WTC11 (cell line): ENCODE measurements around the gene MYL3. TPM values are rescaled to one million over a fixed set of nuclear protein-coding genes. Genes with fewer than 3 reads are reported as not detected.

Source experiments
- ARID4B ChIP-seq: sonication (generic); formaldehyde crosslinking; IDR thresholded peaks from 2 replicates; pipeline ENCODE4 v1.8.0; 2023; ENCODE audit warnings: missing genetic modification reagents, mild to moderate bottlenecking, borderline replicate concordance
- ATF3 ChIP-seq: sonication (generic); formaldehyde crosslinking; conservative IDR thresholded peaks from 2 replicates; pipeline ENCODE4 v1.8.1; 2022; ENCODE audit warnings: mild to moderate bottlenecking, missing genetic modification reagents
- ATF6 ChIP-seq: sonication (generic); formaldehyde crosslinking; IDR thresholded peaks from 2 replicates; pipeline ENCODE4 v1.8.1; 2023; ENCODE audit warnings: mild to moderate bottlenecking, missing genetic modification reagents
- FOXP1 ChIP-seq: sonication (generic); formaldehyde crosslinking; IDR thresholded peaks from 2 replicates; pipeline ENCODE4 v1.8.0; 2022; ENCODE audit warnings: missing genetic modification reagents, mild to moderate bottlenecking, moderate library complexity, borderline replicate concordance
- GTF2I ChIP-seq: fragments of 250-450 bp; sonication (Bioruptor Pico); conservative IDR thresholded peaks from 2 replicates; pipeline ENCODE4 v1.4.0; 2021; ENCODE audit warnings: mild to moderate bottlenecking
- IRF2 ChIP-seq: sonication (generic); formaldehyde crosslinking; IDR thresholded peaks from 2 replicates; pipeline ENCODE4 v1.8.0; 2022; ENCODE audit warnings: low read depth, missing genetic modification reagents, borderline replicate concordance
- JAZF1 ChIP-seq: fragments of 250-450 bp; sonication (Bioruptor Pico); IDR thresholded peaks from 2 replicates; pipeline ENCODE4 v1.9.0; 2021; ENCODE audit warnings: moderate library complexity, mild to moderate bottlenecking, inconsistent platforms
- NFYB ChIP-seq: sonication (generic); formaldehyde crosslinking; conservative IDR thresholded peaks from 2 replicates; pipeline ENCODE4 v1.8.0; 2022; ENCODE audit warnings: low read depth, missing genetic modification reagents
- OVOL2 ChIP-seq: fragments of 250-450 bp; sonication (Bioruptor Pico); IDR thresholded peaks from 2 replicates; pipeline ENCODE4 v1.9.0; 2021; ENCODE audit warnings: mild to moderate bottlenecking, borderline replicate concordance
- PRDM15 ChIP-seq: sonication (generic); formaldehyde crosslinking; IDR thresholded peaks from 2 replicates; pipeline ENCODE4 v1.8.0; 2022; ENCODE audit warnings: missing genetic modification reagents
- SOX15 ChIP-seq: fragments of 250-450 bp; sonication (Bioruptor Pico); IDR thresholded peaks from 2 replicates; pipeline ENCODE4 v1.9.0; 2021; ENCODE audit warnings: mild to moderate bottlenecking
- STAT6 ChIP-seq: sonication (generic); formaldehyde crosslinking; conservative IDR thresholded peaks from 2 replicates; pipeline ENCODE4 v1.8.1; 2023; ENCODE audit warnings: mild to moderate bottlenecking, low read depth, missing genetic modification reagents, moderate library complexity
- TEAD1 ChIP-seq: sonication (generic); formaldehyde crosslinking; IDR thresholded peaks from 2 replicates; pipeline ENCODE4 v1.8.0; 2022; ENCODE audit warnings: mild to moderate bottlenecking, missing genetic modification reagents
- ZBTB21 ChIP-seq: sonication (generic); formaldehyde crosslinking; IDR thresholded peaks from 2 replicates; pipeline ENCODE4 v1.8.1; 2023; ENCODE audit warnings: mild to moderate bottlenecking, missing genetic modification reagents, borderline replicate concordance
- ZNF138 ChIP-seq: sonication (generic); formaldehyde crosslinking; conservative IDR thresholded peaks from 2 replicates; pipeline ENCODE4 v1.8.1; 2022; ENCODE audit warnings: mild to moderate bottlenecking, moderate library complexity, missing genetic modification reagents
- ZNF317 ChIP-seq: sonication (generic); formaldehyde crosslinking; IDR thresholded peaks from 2 replicates; pipeline ENCODE4 v1.8.1; 2023; ENCODE audit warnings: low read depth, mild to moderate bottlenecking, moderate library complexity, missing genetic modification reagents, borderline replicate concordance
- ZNF396 ChIP-seq: fragments of 250-450 bp; sonication (Bioruptor Pico); IDR thresholded peaks from 2 replicates; pipeline ENCODE4 v1.8.0; 2021; ENCODE audit warnings: mild to moderate bottlenecking, moderate library complexity, borderline replicate concordance
- total RNA-seq: library from RNA; stranded (reverse); gene quantifications from 3 replicates; pipeline ENCODE4 v1.2.3, GENCODE V29; 2021
- TF ChIP-seq, protein P1 (sequence below): fragments of 250-450 bp; sonication (Bioruptor Pico); conservative IDR thresholded peaks from 2 replicates; pipeline ENCODE4 v1.9.0; 2021; ENCODE audit warnings: mild to moderate bottlenecking
- TF ChIP-seq, protein P2 (sequence below): sonication (generic); formaldehyde crosslinking; IDR thresholded peaks from 2 replicates; pipeline ENCODE4 v1.8.1; 2023; ENCODE audit warnings: mild to moderate bottlenecking, missing genetic modification reagents
- TF ChIP-seq, protein P3 (sequence below): sonication (generic); formaldehyde crosslinking; IDR thresholded peaks from 2 replicates; pipeline ENCODE4 v1.8.1; 2023; ENCODE audit warnings: mild to moderate bottlenecking, missing genetic modification reagents, moderate library complexity

The MYL3 gene
- total RNA-seq, 1 experiment from 2014 or later, result 0.31 TPM

GRCh38 chr3:46812237-46812791 is 50.9 kb downstream of the MYL3 start (continued):
- TF ChIP-seq ATF6, result no peak
- TF ChIP-seq ARID4B (CRISPR knock-in tag), result no peak; the same call in 1 of the 2 replicates
- no peak for TF ChIP-seq STAT6 (CRISPR knock-in tag)
- TF ChIP-seq IRF2, result no peak
- TF ChIP-seq, protein P1, sequence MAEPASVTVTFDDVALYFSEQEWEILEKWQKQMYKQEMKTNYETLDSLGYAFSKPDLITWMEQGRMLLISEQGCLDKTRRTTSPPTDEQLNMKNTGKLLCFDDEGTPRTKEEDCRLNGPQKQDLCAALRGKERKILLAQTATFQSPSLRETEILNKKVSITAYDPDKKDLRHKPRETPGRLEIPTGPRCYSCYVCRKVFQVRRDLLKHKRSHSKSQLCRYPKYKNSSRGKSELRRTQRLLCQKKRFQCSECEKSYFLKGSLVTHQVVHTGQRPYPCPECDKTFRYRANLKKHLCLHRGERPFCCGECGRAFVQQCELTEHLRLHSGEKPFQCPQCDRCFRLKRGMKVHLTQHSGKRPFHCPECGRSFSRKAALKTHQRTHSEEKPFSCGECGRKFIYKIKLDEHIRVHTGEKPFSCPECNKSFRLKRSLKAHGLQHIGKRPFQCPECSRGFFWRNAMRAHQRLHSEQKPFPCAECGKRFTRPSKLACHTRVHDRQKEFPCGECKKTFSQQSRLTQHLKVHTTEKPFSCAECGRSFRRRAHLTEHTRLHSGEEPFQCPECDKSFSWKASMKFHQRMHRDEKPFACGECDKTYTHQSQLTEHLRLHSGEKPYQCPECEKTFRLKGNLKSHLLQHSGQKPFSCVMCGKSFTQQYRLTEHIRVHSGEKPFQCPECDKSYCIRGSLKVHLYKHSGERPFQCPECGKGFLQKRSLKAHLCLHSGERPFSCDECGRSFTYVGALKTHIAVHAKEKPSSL, result no peak
- TF ChIP-seq OVOL2 (CRISPR knock-in tag), result no peak
- TF ChIP-seq TEAD1 (CRISPR knock-in tag), result peak; percentile 22; the same call in 1 of the 2 replicates
- no peak for TF ChIP-seq GTF2I (CRISPR knock-in tag)
- no peak for TF ChIP-seq ATF3
- TF ChIP-seq JAZF1, result no peak
- TF ChIP-seq FOXP1 (CRISPR knock-in tag), result peak; percentile 89
- TF ChIP-seq SOX15, result no peak
- no peak for TF ChIP-seq ZNF317 (CRISPR knock-in tag)
- TF ChIP-seq ZNF396 (CRISPR knock-in tag), result no peak
- TF ChIP-seq, protein P2, sequence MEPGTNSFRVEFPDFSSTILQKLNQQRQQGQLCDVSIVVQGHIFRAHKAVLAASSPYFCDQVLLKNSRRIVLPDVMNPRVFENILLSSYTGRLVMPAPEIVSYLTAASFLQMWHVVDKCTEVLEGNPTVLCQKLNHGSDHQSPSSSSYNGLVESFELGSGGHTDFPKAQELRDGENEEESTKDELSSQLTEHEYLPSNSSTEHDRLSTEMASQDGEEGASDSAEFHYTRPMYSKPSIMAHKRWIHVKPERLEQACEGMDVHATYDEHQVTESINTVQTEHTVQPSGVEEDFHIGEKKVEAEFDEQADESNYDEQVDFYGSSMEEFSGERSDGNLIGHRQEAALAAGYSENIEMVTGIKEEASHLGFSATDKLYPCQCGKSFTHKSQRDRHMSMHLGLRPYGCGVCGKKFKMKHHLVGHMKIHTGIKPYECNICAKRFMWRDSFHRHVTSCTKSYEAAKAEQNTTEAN (CRISPR knock-in tag), result no peak
- no peak for TF ChIP-seq NFYB (CRISPR knock-in tag)
- no peak for TF ChIP-seq PRDM15 (CRISPR knock-in tag)
- TF ChIP-seq, protein P3, sequence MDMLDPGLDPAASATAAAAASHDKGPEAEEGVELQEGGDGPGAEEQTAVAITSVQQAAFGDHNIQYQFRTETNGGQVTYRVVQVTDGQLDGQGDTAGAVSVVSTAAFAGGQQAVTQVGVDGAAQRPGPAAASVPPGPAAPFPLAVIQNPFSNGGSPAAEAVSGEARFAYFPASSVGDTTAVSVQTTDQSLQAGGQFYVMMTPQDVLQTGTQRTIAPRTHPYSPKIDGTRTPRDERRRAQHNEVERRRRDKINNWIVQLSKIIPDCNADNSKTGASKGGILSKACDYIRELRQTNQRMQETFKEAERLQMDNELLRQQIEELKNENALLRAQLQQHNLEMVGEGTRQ (CRISPR knock-in tag), result no peak; the same call in 1 of the 2 replicates
- TF ChIP-seq ZNF138, result no peak
- no peak for TF ChIP-seq ZBTB21 (CRISPR knock-in tag)
